H1 (cell line): ENCODE measurements around the gene LDAH.

ENCODE experiments used
- EZH2 ChIP-seq: fragments of 200-600 bp; sonication (generic); IDR thresholded peaks from 2 replicates; pipeline ENCODE4 v1.7.1; 2012; ENCODE audit warnings: low read depth, mild to moderate bottlenecking, moderate library complexity, low read length, inconsistent platforms; ENCODE audit not compliant: severe bottlenecking
- TF ChIP-seq, protein P1 (sequence below), 3 experiments: IDR thresholded peaks; 1 replicate in 2 of 3; 2 replicates in 1 of 3; pipeline versions ENCODE4 v1.5.1 to v1.6.1; 2011; ENCODE audit warnings: low read length in 3 of 3, mild to moderate bottlenecking in 3 of 3, inconsistent platforms in 2 of 3, low read depth in 1 of 3, moderate library complexity in 1 of 3; ENCODE audit not compliant: insufficient read depth in 1 of 3; ENCODE audit errors: control extremely low read depth in 1 of 3

DNA sequence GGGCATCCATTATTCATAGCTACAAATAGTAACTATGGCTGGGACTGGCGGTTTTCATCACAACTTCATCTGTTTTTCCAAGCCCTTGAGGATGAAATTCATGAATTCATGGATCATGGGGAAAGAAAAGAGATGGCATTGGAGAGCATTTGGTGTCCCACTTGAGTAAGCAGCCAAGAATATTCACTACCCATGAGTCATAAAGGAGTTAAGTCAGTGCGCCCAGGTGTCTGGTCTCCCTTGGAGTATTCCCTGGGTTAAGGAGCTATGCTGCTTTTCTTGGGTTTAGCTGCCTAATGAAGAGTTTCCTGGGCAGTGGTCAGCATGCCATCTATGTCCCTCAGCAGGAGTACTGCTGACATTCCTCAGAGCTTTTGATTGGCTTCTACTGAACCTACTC lies 21.3 kb upstream of the LDAH start:
- no peak for TF ChIP-seq EZH2
- TF ChIP-seq, protein P1, sequence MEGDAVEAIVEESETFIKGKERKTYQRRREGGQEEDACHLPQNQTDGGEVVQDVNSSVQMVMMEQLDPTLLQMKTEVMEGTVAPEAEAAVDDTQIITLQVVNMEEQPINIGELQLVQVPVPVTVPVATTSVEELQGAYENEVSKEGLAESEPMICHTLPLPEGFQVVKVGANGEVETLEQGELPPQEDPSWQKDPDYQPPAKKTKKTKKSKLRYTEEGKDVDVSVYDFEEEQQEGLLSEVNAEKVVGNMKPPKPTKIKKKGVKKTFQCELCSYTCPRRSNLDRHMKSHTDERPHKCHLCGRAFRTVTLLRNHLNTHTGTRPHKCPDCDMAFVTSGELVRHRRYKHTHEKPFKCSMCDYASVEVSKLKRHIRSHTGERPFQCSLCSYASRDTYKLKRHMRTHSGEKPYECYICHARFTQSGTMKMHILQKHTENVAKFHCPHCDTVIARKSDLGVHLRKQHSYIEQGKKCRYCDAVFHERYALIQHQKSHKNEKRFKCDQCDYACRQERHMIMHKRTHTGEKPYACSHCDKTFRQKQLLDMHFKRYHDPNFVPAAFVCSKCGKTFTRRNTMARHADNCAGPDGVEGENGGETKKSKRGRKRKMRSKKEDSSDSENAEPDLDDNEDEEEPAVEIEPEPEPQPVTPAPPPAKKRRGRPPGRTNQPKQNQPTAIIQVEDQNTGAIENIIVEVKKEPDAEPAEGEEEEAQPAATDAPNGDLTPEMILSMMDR (IDR thresholded peaks at IDR 0.05; ENCODE audit: control extremely low read depth in 1 of 3, insufficient read depth in 1 of 3, low read depth in 1 of 3, low read length in 3 of 3) = no peak
